Medulla oblongata (tissue), 1 donor: Measurements from ENCODE around the gene CSAG3.
"Not testable (repeated sequence)": the region's sequence is repeated elsewhere in the genome, so short reads cannot be mapped to it uniquely, and the experiment has no call there.

ENCODE experiments used
- DNase-seq: peaks from one replicate; pipeline ENCODE4 v3.0.0-alpha.2; 2015; ENCODE audit errors: extremely low spot score

Gene CSAG3

GRCh38 chrX:152758918-152759317 lies at the start of gene CSAG3:
CSAG3 (plus strand) TSS chrX:152759218.
- not testable (repeated sequence) for DNase-seq

GRCh38 chrX:152713195-152713594 lies 45.8 kb upstream of the CSAG3 start:
- DNase-seq, result not testable (repeated sequence)

DNA sequence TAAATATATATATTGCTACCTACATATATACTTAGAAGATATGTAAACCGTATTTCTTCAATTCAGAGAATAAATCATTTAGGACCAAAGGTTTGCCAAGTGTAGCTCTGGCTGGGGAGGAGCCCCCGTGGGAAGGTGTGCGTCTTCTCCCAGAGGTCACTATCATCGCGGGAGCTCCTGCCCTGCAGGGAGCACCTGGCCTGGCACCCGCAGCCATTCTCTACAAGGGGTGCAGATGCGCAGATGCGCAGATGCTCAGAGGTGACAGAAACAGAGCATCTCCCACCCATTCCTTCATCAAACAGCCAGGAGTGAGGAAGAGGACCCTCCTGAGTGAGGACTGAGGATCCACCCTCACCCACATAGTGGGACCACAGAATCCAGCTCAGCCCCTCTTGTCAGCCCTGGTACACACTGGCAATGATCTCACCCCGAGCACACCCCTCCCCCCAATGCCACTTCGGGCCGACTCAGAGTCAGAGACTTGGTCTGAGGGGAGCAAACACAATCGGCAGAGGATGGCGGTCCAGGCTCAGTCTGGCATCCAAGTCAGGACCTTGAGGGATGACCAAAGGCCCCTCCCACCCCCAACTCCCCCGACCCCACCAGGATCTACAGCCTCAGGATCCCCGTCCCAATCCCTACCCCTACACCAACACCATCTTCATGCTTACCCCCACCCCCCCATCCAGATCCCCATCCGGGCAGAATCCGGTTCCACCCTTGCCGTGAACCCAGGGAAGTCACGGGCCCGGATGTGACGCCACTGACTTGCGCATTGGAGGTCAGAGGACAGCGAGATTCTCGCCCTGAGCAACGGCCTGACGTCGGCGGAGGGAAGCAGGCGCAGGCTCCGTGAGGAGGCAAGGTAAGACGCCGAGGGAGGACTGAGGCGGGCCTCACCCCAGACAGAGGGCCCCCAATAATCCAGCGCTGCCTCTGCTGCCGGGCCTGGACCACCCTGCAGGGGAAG lies 44.9 kb upstream of the CSAG3 start, which contains the start of gene MAGEA2B:
TSS of gene MAGEA2B (plus strand) at position 814 of the 973 bp plus-strand sequence. CDS start 2,479 bp downstream, outside the sequence.
- not testable (repeated sequence) for DNase-seq

DNA sequence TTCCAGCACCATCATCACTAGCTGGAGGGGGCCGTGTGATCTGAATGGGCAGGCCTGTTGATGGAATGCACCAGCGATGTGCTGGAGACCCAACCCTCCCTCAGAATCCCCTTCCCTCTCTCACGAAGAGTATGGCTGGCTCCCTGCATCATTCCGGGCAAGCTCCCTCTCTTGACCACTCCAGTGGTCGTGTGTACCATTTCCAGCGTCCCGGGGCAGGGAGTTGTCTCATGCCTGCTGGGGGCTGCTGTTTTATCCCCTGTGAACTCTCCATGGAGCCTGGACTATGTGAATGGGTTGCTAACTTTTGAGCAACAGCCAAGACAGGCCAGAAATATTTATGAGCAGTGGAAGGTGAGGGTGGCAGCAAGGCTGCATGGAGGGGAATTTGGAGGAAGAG lies 33.6 kb upstream of the CSAG3 start:
- DNase-seq, result no peak

- DNase-seq, result no peak
These were observed 25.6 kb upstream of the CSAG3 start, which contains the start of the genes CSAG1 and MAGEA12 for GRCh38 chrX:152733261-152733975. CSAG1 (minus strand) TSS chrX:152733721; CDS start chrX:152732460, 1,261 bp downstream. MAGEA12 (plus strand) TSS chrX:152733757; CDS start chrX:152736162, 2,405 bp downstream.

DNA sequence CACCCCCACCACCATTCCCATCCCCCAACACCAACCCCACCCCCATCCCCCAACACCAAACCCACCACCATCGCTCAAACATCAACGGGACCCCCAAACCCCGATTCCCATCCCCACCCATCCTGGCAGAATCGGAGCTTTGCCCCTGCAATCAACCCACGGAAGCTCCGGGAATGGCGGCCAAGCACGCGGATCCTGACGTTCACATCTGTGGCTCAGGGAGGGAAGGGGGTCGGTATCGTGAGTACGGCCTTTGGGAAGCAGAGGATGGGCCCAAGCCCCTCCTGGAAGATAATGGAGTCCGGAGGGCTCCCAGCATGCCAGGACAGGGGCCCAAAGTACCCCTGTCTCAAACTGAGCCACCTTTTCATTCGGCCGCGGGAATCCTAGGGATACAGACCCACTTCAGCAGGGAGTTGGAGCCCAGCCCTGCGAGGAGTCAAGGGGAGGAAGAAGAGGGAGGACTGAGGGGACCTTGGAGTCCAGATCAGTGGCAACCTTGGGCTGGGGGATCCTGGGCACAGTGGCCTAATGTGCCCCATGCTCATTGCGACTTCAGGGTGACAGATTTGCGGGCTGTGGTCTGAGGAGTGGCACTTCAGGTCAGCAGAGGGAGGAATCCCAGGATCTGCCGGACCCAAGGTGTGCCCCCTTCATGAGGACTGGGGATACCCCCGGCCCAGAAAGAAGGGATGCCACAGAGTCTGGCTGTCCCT lies 24.7 kb upstream of the CSAG3 start:
- DNase-seq, result not testable (repeated sequence)

DNA sequence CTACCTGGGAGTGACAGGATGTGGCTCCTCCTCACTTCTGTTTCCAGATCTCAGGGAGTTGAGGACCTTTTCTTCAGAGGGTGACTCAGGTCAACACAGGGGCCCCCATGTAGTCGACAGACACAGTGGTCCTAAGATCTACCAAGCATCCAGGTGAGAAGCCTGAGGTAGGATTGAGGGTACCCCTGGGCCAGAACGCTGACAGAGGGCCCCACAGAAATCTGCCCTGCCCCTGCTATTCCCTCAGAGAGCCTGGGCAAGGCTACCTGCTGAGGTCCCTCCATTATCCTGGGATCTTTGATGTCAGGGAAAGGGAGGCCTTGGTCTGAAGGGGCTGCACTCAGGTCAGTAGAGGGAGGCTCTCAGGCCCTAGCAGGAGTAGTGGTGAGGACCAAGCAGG lies 23.9 kb upstream of the CSAG3 start:
- no peak for DNase-seq

DNA sequence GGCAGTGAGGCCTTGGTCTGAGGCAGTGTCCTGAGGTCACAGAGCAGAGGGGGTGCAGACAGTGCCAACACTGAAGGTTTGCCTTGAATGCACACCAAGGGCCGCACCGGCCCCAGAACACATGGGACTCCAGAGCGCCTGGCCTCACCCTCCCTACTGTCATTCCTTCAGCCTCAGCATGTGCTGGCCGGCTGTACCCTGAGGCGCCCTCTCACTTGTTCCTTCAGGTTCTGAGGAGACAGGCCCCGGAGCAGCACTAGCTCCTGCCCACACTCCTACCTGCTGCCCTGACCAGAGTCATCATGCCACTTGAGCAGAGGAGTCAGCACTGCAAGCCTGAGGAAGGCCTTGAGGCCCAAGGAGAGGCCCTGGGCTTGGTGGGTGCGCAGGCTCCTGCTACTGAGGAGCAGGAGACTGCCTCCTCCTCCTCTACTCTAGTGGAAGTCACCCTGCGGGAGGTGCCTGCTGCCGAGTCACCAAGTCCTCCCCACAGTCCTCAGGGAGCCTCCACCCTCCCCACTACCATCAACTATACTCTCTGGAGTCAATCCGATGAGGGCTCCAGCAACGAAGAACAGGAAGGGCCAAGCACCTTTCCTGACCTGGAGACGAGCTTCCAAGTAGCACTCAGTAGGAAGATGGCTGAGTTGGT lies 23.0 kb upstream of the CSAG3 start:
- DNase-seq, result no peak

- not testable (repeated sequence) for DNase-seq
These were observed 22.5 kb upstream of the CSAG3 start for GRCh38 chrX:152736528-152736927.

DNA sequence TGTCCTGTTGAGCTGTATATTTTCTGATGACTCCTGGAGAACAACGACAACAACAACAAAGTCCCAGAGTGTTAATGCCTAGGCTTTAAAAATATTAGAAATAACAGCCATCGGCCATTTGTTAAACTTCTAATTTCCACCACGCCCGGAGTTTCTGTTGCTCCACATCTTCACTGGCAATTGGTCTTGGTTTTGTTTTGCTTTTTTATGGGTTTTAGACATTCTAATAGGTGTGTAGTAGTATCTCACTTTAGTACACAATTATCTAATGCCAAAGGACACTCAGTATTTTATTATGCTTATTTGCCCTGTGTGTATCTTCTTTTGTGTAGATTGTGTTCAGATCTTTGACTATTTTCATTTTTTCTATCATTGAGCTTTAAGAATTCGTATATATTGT lies 20.5 kb upstream of the CSAG3 start:
- no peak for DNase-seq

DNA sequence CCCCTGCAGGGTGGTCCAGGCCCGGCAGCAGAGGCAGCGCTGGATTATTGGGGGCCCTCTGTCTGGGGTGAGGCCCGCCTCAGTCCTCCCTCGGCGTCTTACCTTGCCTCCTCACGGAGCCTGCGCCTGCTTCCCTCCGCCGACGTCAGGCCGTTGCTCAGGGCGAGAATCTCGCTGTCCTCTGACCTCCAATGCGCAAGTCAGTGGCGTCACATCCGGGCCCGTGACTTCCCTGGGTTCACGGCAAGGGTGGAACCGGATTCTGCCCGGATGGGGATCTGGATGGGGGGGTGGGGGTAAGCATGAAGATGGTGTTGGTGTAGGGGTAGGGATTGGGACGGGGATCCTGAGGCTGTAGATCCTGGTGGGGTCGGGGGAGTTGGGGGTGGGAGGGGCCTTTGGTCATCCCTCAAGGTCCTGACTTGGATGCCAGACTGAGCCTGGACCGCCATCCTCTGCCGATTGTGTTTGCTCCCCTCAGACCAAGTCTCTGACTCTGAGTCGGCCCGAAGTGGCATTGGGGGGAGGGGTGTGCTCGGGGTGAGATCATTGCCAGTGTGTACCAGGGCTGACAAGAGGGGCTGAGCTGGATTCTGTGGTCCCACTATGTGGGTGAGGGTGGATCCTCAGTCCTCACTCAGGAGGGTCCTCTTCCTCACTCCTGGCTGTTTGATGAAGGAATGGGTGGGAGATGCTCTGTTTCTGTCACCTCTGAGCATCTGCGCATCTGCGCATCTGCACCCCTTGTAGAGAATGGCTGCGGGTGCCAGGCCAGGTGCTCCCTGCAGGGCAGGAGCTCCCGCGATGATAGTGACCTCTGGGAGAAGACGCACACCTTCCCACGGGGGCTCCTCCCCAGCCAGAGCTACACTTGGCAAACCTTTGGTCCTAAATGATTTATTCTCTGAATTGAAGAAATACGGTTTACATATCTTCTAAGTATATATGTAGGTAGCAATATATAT lies 5.0 kb upstream of the CSAG3 start, which contains the start of gene MAGEA2:
TSS of gene MAGEA2 (minus strand) at position 157 of the 965 bp plus-strand sequence. CDS start 2,479 bp downstream, outside the sequence.
- not testable (repeated sequence) for DNase-seq

DNA sequence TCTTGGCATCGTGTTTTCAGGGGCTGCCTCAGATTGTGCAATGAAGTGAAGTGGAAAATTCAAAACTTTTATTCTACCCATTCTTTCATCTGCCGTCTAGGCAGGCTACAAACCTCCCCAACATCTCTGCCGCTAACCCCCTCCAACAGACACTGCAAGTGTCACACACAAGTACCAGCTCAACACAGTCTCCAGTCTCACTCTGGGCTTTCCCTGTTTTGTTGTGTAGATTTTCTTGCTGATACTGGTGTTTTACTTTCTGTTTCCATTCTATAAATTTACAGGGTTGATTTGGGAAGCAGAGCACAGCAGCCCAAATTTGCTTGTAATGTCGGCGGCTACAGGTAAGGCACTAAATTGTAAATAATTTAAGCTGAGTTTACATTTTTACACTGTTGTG lies 4.1 kb upstream of the CSAG3 start:
- not testable (repeated sequence) for DNase-seq

- not testable (repeated sequence) for DNase-seq
These were observed 526 bp downstream of the CSAG3 start for GRCh38 chrX:152759544-152759943.

DNA sequence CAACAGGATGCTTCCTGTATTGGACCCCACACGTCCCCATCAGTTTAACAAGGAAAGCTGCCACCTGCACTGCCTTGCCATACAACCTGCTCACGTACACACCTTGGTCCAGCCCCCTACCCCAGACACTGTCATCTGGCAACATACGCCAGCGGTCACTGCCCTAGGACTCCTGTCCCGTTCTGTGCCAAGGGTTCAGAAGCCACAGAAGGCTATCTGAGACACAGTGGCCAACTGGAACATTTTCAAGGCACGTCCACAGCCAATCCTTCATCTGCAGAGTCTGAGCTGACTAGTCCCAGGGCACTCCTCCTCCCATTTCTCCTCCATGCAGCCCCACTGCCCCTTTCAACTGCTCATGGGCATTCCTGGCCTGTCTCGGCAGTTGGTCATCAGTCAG lies 2.6 kb downstream of the CSAG3 start:
- not testable (repeated sequence) for DNase-seq

DNA sequence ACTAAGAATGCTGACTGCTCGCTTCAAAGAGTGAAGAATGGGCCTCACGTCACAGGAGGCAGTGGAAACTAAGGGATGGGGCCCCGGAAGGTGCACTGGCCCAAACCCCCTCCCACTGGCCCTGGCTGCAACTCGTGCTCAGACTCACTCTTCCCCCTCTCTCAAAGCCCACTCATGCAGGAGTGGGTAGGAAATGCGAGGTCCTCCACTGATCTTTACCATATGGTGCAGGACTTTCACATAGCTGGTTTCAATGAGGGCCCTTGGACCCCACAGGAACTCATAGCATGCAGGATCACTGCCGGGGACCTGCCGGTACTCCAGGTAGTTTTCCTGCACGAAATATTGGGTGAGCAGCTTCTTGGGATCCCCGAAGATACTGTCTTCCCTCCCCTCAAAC lies 7.5 kb downstream of the CSAG3 start:
- not testable (repeated sequence) for DNase-seq

GRCh38 chrX:152769549-152770289 lies 10.7 kb downstream of the CSAG3 start, which contains the start of gene MAGEA6:
MAGEA6 (minus strand) TSS chrX:152769689; CDS start chrX:152767650, 2,039 bp downstream.
- not testable (repeated sequence) for DNase-seq

DNA sequence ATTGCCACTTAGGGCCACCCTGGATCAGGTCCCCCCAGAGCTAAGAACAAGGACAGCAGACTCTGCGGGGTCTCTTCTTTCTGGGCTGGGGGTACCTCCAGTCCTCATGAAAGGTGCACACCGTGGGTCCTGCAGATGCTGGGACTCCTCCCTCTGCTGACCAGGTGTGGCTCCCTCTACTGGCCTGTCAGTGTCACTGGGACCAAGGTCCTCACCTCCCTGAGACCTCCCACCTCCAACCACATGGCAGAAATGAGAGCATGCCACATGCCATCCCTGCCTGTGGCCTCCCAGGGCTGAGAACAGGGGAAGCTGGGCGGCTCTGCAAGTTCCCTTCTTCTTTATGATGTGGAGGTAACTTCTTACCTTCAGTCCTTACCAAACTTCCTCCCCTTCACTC lies 28.0 kb downstream of the CSAG3 start:
- not testable (repeated sequence) for DNase-seq

DNA sequence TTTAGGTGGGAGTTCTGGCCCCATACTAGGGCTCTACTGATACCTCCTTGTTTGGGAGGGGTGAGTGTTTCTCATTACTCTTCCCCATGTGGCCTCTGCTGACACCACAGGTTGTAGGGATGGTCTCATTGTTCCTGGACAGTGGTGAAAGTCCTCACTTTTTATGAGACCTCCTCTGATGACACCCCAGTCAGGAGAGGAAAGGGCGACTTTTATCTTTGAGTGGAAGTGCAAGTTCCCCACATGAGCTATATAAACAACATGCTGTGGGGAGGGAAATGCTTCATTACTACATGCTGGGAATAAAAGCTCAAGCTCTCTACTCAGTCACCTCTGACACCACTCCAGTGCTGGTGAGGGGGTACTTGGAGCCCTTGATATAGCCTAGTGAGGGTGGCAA lies 39.9 kb downstream of the CSAG3 start:
- DNase-seq, result no peak

DNA sequence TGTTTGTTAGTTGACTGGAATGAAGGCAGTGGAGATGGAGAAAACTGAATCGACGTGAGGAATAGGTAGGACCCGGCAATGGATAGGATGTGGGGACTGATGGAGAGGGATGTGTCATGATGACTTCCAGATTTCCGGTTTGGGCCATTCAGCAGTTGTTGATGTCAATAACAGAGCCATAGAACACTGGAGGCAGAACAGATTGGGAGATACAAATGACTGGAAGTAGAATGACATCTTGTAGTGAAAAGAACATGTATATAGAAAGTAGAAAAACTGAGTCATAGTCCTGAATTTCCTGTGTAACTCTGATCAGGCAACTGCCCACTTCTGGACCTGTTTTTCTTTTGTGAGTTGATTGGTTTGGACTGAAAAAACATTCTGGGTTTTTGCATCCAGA lies 47.0 kb downstream of the CSAG3 start:
- DNase-seq, result no peak
